Uterus (tissue), 4 donors: ENCODE data around the gene SLC35A1. TPM values are rescaled to one million over a fixed set of nuclear protein-coding genes. Genes with fewer than 3 reads are reported as not detected.

Experiments used
- DNase-seq, 2 donors: peaks; one replicate each; pipeline ENCODE4 v3.0.0-alpha.2; 2019 to 2020
- H3K27ac ChIP-seq, 2 donors: fragments of 200-600 bp; sonication (generic); 1 replicate in 1 of 2; 2 replicates in 1 of 2; pipeline ENCODE4 v1.5.1; 2016 to 2018
- H3K27me3 ChIP-seq, 2 donors: fragments of 200-600 bp; sonication (generic); one replicate each; pipeline ENCODE4 v1.5.1; 2018 to 2019; ENCODE audit warnings: control low read depth in 1 of 2
- H3K36me3 ChIP-seq, 2 donors: fragments of 200-600 bp; sonication (generic); one replicate each; pipeline ENCODE4 v1.5.1; 2019; ENCODE audit warnings: control low read depth in 1 of 2
- H3K4me1 ChIP-seq, 2 donors: fragments of 200-600 bp; sonication (generic); one replicate each; pipeline ENCODE4 v1.5.1; 2018 to 2019; ENCODE audit warnings: control low read depth in 1 of 2
- H3K4me3 ChIP-seq, 2 donors: fragments of 200-600 bp; sonication (generic); 1 replicate in 1 of 2; 2 replicates in 1 of 2; pipeline ENCODE4 v1.5.1; 2018 to 2019; ENCODE audit warnings: mild to moderate bottlenecking in 1 of 2
- H3K9me3 ChIP-seq, 2 donors: fragments of 200-600 bp; sonication (generic); one replicate each; pipeline ENCODE4 v1.5.1; 2019; ENCODE audit warnings: control low read depth in 1 of 2
- CTCF ChIP-seq, 4 experiments: fragments of 200-600 bp in 2 of 4; fragments of 450-650 bp in 2 of 4; sonication (generic) in 2 of 4; IDR thresholded peaks; one replicate each; pipeline ENCODE4 v1.5.1; 2016 to 2019; ENCODE audit warnings: antibody characterized with exemption in 4 of 4, mild to moderate bottlenecking in 2 of 4, moderate library complexity in 1 of 4
- POLR2A ChIP-seq, 2 donors: fragments of 450-650 bp; IDR thresholded peaks; one replicate each; pipeline ENCODE4 v1.6.1; 2016; ENCODE audit warnings: antibody characterized with exemption in 2 of 2, mild to moderate bottlenecking in 1 of 2, moderate library complexity in 1 of 2
- intact Hi-C: fragments of 100-400 bp; cut with DNase I; formaldehyde crosslinking; loops from one replicate; pipeline ENCODE4 v1.15.1; 2023; ENCODE audit warnings: low total_unique reads
- total RNA-seq, 4 donors: library from RNA; depleted of rRNA in 3 of 4; stranded (reverse); fragments of >200 nt in 3 of 4; gene quantifications; one replicate each; pipeline versions ENCODE4 v1.1.0 to v1.2.4, GENCODE V29; 2014 to 2023
- donor health status: DM: yes; HTN: yes; CAD: no.

The SLC35A1 gene
- total RNA-seq, 4 donors from 2014 or later = 17.6 to 38.0 (median 25.8) TPM

DNA sequence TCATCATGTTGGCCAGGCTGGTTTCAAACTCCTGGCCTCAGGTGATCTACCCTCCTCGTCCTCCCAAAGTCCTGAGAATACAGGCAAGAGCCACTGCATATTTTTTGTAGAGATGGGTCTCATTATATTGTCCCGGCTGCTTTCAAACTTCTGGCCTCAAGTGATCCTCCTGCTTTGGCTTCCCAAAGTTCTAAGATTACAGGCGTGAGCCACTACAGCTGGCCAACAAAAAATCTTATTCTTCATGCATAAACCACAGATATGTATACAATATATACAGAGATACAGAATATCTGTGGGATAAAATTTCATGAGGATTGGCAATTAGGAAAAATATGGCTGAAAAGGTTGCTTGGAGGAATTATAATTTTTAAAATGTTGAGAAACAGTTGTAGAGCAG is 49.9 kb downstream of the SLC35A1 start:
- no peaks in the 10 kb centered on the region for H3K27me3 ChIP-seq
- TF ChIP-seq CTCF (IDR thresholded peaks at IDR 0.05) = no peak
- no peaks in the 10 kb centered on the region for H3K4me1 ChIP-seq
- H3K27ac ChIP-seq = no peak overlapping the region
- intact Hi-C loops = no loop called here
- DNase-seq = no peak
- H3K9me3 ChIP-seq = no peaks in the 10 kb centered on the region
- no peaks in the 10 kb centered on the region for H3K36me3 ChIP-seq
- no peak overlapping the region for H3K4me3 ChIP-seq

GRCh38 chr6:87529221-87529620 is 56.4 kb downstream of the SLC35A1 start:
- no peaks in the 10 kb centered on the region for H3K36me3 ChIP-seq

GRCh38 chr6:87534377-87535047 is 61.7 kb downstream of the SLC35A1 start:
- H3K9me3 ChIP-seq = no peaks in the 10 kb centered on the region
- H3K36me3 ChIP-seq = no peaks in the 10 kb centered on the region
- H3K4me1 ChIP-seq = no peaks in the 10 kb centered on the region
- no peak overlapping the region for H3K27ac ChIP-seq
- DNase-seq = no peak
- H3K27me3 ChIP-seq = no peaks in the 10 kb centered on the region
- intact Hi-C loops = no loop called here
- TF ChIP-seq POLR2A (IDR thresholded peaks at IDR 0.05) = no peak
- H3K4me3 ChIP-seq = no peak overlapping the region

More at GRCh38 chr6:87529221-87529620, 56.4 kb downstream of the SLC35A1 start:
- no peak overlapping the region for H3K27ac ChIP-seq
- no peak for DNase-seq
- no peaks in the 10 kb centered on the region for H3K27me3 ChIP-seq
- intact Hi-C loops = no loop called here
- no peak for TF ChIP-seq CTCF (IDR thresholded peaks at IDR 0.05)
- no peak for TF ChIP-seq POLR2A (IDR thresholded peaks at IDR 0.05)
- H3K4me3 ChIP-seq = no peak overlapping the region
- no peaks in the 10 kb centered on the region for H3K4me1 ChIP-seq
- H3K9me3 ChIP-seq = no peaks in the 10 kb centered on the region

DNA sequence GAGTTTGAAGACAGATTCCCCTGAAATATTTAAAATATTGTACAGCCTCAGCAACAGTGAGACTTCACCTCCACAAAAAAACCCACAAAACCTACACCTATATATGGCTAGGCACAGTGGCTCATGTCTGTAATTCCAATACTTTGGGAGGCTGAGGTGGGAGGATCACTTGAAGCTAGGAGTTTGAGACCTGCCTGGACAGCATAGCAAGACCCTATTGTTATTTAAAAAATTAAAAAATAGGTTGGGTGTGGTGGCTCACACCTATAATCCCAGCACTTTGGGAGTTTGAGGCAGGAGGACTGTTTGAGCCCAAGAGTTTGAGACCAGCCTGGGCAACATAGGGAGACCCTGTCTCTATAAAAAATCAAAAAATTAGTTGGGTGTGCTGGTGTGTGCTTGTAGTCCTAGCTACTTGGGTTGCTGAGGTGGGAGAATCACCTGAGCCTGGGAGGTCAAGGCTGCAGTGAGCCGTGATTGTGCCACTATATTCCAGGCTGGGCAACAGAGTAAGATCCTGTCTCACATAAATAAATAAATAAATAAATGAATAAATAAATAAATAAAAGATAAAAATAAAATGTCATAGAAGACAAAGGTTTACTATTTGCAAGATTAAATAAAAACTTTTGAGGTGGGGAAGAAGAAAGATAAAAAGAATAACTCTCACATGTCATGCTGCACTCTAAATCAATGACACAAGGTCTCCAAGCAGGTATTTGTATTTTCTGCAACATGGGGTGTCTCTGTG is 65.9 kb downstream of the SLC35A1 start:
- Histone ChIP-seq H3K36me3 (no peaks in the 10 kb centered on the region), H3K9me3 (no peaks in the 10 kb centered on the region), H3K27ac (no peak overlapping the region), H3K27me3 (no peaks in the 10 kb centered on the region), H3K4me3 (no peak overlapping the region), H3K4me1 (no peaks in the 10 kb centered on the region)
- TF ChIP-seq POLR2A (IDR thresholded peaks at IDR 0.05) = no peak
- no peak for TF ChIP-seq CTCF (IDR thresholded peaks at IDR 0.05)
- intact Hi-C loops = no loop called here
- no peak for DNase-seq

GRCh38 chr6:87539554-87539953 is 66.8 kb downstream of the SLC35A1 start:
- TF ChIP-seq POLR2A (IDR thresholded peaks at IDR 0.05) (no peak), CTCF (IDR thresholded peaks at IDR 0.05) (no peak)
- H3K36me3 ChIP-seq = no peaks in the 10 kb centered on the region
- intact Hi-C loops = no loop called here
- H3K4me1 ChIP-seq = no peaks in the 10 kb centered on the region
- H3K4me3 ChIP-seq = no peak overlapping the region
- no peaks in the 10 kb centered on the region for H3K9me3 ChIP-seq
- no peak overlapping the region for H3K27ac ChIP-seq
- no peaks in the 10 kb centered on the region for H3K27me3 ChIP-seq
- DNase-seq = no peak
